ENCODE data around the gene ZNF90. TPM values are rescaled to one million over a fixed set of nuclear protein-coding genes. Genes with fewer than 3 reads are reported as not detected.
"Not testable (repeated sequence)": the region's sequence is repeated elsewhere in the genome, so short reads cannot be mapped to it uniquely, and the experiment has no call there.

The ZNF90 gene
- total RNA-seq, 1 donor, result 1.2 TPM

GRCh38 chr19:20124879-20125278 lies 47.1 kb downstream of the ZNF90 start:
- no peak overlapping the region for H3K4me3 ChIP-seq (ENCODE audit: low read depth, low read length)
- DNase-seq (ENCODE audit: low read depth), result no peak
- TF ChIP-seq, protein P1, sequence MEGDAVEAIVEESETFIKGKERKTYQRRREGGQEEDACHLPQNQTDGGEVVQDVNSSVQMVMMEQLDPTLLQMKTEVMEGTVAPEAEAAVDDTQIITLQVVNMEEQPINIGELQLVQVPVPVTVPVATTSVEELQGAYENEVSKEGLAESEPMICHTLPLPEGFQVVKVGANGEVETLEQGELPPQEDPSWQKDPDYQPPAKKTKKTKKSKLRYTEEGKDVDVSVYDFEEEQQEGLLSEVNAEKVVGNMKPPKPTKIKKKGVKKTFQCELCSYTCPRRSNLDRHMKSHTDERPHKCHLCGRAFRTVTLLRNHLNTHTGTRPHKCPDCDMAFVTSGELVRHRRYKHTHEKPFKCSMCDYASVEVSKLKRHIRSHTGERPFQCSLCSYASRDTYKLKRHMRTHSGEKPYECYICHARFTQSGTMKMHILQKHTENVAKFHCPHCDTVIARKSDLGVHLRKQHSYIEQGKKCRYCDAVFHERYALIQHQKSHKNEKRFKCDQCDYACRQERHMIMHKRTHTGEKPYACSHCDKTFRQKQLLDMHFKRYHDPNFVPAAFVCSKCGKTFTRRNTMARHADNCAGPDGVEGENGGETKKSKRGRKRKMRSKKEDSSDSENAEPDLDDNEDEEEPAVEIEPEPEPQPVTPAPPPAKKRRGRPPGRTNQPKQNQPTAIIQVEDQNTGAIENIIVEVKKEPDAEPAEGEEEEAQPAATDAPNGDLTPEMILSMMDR (IDR thresholded peaks at IDR 0.05; ENCODE audit: insufficient read depth, low read length), result no peak

DNA sequence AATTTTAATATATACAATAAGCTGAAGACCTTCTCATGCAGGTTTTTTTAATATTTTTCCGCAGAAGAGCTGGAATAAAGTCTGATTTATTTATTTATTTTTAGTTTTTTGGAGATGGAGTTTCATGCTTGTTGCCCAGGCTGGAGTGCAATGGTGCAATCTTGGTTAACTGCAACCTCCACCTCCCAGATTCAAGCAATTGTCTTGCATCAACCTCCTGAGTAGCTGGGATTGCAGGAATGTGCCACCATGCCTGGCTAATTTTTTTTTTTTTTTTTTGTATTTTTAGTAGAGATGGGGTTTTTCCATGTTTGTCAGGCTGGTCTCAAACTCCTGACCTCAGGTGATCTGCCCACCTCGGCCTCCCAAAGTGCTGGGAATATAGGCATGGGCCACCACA lies 55.1 kb downstream of the ZNF90 start:
- H3K4me3 ChIP-seq (ENCODE audit: low read depth, low read length); DNase-seq (ENCODE audit: low read depth): not testable (repeated sequence)

DNA sequence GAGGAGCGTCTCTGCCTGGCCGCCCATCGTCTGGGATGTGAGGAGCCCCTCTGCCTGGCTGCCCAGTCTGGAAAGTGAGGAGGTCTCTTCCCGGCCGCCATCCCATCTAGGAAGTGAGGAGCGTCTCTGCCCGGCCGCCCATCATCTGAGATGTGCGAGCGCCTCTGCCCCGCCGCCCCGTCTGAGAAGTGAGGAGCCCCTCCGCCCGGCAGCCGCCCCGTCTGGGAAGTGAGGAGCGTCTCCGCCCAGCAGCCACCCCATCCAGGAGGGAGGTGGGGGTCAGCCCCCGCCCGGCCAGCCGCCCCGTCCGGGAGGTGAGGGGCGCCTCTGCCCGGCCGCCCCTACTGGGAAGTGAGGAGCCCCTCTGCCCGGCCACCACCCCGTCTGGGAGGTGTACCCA lies 59.9 kb downstream of the ZNF90 start:
- DNase-seq (ENCODE audit: low read depth); H3K4me3 ChIP-seq (ENCODE audit: low read depth, low read length): not testable (repeated sequence)

- TF ChIP-seq, protein P1 (IDR thresholded peaks at IDR 0.05; ENCODE audit: insufficient read depth, low read length), result no peak
Observed at GRCh38 chr19:20151617-20152145, 73.9 kb downstream of the ZNF90 start.

DNA sequence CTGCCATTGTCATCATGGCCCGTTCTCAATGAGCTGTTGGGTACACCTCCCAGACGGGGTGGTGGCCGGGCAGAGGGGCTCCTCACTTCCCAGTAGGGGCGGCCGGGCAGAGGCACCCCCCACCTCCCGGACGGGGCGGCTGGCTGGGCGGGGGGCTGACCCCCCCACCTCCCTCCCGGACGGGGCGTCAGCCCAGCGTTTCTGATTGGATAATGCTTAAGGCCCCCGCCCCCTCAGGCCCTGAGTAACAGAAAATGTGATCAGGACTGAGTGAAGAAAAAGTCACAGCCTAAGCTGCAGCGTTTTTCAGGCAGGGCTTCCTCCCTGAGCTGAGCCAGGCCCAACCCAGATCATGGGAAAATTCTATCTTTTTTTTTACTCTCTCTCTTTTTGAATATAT lies 74.7 kb downstream of the ZNF90 start:
- DNase-seq (ENCODE audit: low read depth); H3K4me3 ChIP-seq (ENCODE audit: low read depth, low read length): not testable (repeated sequence)

More at GRCh38 chr19:20151617-20152145, 73.9 kb downstream of the ZNF90 start:
- H3K4me3 ChIP-seq (ENCODE audit: low read depth, low read length), result no peak overlapping the region
- DNase-seq (ENCODE audit: low read depth), result no peak

GRCh38 chr19:20153281-20153680 lies 75.5 kb downstream of the ZNF90 start:
- TF ChIP-seq, protein P1 (IDR thresholded peaks at IDR 0.05; ENCODE audit: insufficient read depth, low read length), result no peak
- H3K4me3 ChIP-seq (ENCODE audit: low read depth, low read length), result no peak overlapping the region
- no peak for DNase-seq (ENCODE audit: low read depth)

DNA sequence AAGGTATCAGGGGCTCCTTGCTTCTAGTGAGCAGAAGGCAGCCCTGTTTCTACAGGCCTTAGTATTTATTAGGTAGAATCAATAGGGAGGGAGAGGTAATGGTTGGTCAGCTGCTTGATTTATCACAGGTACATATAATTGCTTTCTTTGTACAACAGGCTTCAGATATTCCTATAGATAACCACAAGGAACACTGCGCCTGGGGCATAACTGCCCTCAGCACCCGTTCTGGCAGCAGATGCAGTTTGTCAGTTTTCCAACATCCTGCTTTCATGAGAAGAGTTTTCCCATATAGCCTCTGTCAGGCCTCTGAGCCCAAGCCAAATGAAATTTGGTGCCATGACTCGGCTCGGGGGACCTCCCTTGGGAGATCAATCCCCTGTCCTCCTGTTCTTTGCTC lies 76.8 kb downstream of the ZNF90 start:
- no peak for DNase-seq (ENCODE audit: low read depth)
- H3K4me3 ChIP-seq (ENCODE audit: low read depth, low read length), result no peak overlapping the region
- TF ChIP-seq, protein P1 (IDR thresholded peaks at IDR 0.05; ENCODE audit: insufficient read depth, low read length), result no peak

- H3K4me3 ChIP-seq (ENCODE audit: low read depth, low read length), result no peak overlapping the region
- TF ChIP-seq, protein P1 (IDR thresholded peaks at IDR 0.05; ENCODE audit: insufficient read depth, low read length), result no peak
- no peak for DNase-seq (ENCODE audit: low read depth)
Observed at GRCh38 chr19:20162821-20163220, 85.0 kb downstream of the ZNF90 start.

All from fibroblast of the aortic adventitia (primary cell).